H1 (cell line): ENCODE results near the gene NCCRP1. TPM values are rescaled to one million over a fixed set of nuclear protein-coding genes. Genes with fewer than 3 reads are reported as not detected.

Experiments used
- CTCF ChIA-PET: fragments of 300-600 bp; sonication (Branson Sonifier 250); formaldehyde crosslinking; loops from one replicate; lab custom pipeline; 2021; ENCODE audit not compliant: partially characterized antibody; lab: Charles Lee
- POLR2A ChIA-PET: fragments of 300-600 bp; sonication (Branson Sonifier 250); formaldehyde crosslinking; loops from one replicate; lab custom pipeline; 2021; ENCODE audit warnings: inconsistent platforms; ENCODE audit not compliant: partially characterized antibody; lab: Charles Lee
- DNase-seq, 2 experiments: peaks; one replicate each; pipeline versions ENCODE4 v3.0.0 to v3.0.0-alpha.2; 2010 to 2022; ENCODE audit warnings: low spot score in 2 of 2, low read depth in 1 of 2, mixed read lengths in 1 of 2
- FAIRE-seq: peaks from 2 replicates; lab custom pipeline; 2011; peaks lifted over from hg19 to GRCh38; lab: Jason Lieb, UNC
- H2AFZ ChIP-seq: 2 replicates; pipeline ENCODE4 v1.8.1; 2012; ENCODE audit warnings: low read length, inconsistent platforms
- H2AK5ac ChIP-seq: 2 replicates; pipeline ENCODE4 v1.6.1; 2013; ENCODE audit warnings: low read depth, low read length
- H2BK120ac ChIP-seq: replicated peaks from 2 replicates; pipeline ENCODE3; 2013; ENCODE audit warnings: low read depth, low read length, inconsistent platforms
- H2BK12ac ChIP-seq: 2 replicates; pipeline ENCODE4 v1.6.1; 2013; ENCODE audit warnings: low read depth, low read length
- H2BK15ac ChIP-seq: 2 replicates; pipeline ENCODE4 v1.6.1; 2013; ENCODE audit warnings: low read length
- H2BK20ac ChIP-seq: 2 replicates; pipeline ENCODE4 v1.6.1; 2013; ENCODE audit warnings: low read length
- H2BK5ac ChIP-seq: 2 replicates; pipeline ENCODE4 v1.6.1; 2013; ENCODE audit warnings: low read depth, low read length
- H3K14ac ChIP-seq: 2 replicates; pipeline ENCODE4 v1.6.1; 2013; ENCODE audit warnings: inconsistent platforms; ENCODE audit not compliant: insufficient read length
- H3K18ac ChIP-seq: 2 replicates; pipeline ENCODE4 v1.6.1; 2013; ENCODE audit warnings: low read length; ENCODE audit errors: extremely low read depth
- H3K23ac ChIP-seq: 2 replicates; pipeline ENCODE4 v1.6.1; 2013; ENCODE audit warnings: inconsistent platforms; ENCODE audit not compliant: insufficient read length
- H3K23me2 ChIP-seq: 2 replicates; pipeline ENCODE4 v1.6.1; 2013; ENCODE audit warnings: low read depth, low read length
- H3K27ac ChIP-seq: 2 replicates; pipeline ENCODE4 v1.6.1; 2011; ENCODE audit warnings: low read depth, low read length, inconsistent platforms
- H3K27me3 ChIP-seq, 4 experiments: replicated peaks in 1 of 4; 1 replicate in 1 of 4; 2 replicates in 3 of 4; pipeline versions ENCODE4 v1.6.1 to v1.8.1; 2011 to 2013; ENCODE audit warnings: low read length in 3 of 4, mild to moderate bottlenecking in 3 of 4, inconsistent platforms in 2 of 4, mixed read lengths in 2 of 4, moderate library complexity in 1 of 4; ENCODE audit not compliant: control insufficient read depth in 3 of 4, insufficient read depth in 3 of 4; ENCODE audit errors: extremely low read depth in 1 of 4
- H3K36me3 ChIP-seq, 4 experiments: 2 replicates each; pipeline versions ENCODE4 v1.6.1 to v1.8.1; 2011 to 2013; ENCODE audit warnings: mild to moderate bottlenecking in 4 of 4, low read length in 3 of 4, moderate library complexity in 2 of 4, control low read depth in 1 of 4, inconsistent platforms in 1 of 4; ENCODE audit not compliant: insufficient read depth in 4 of 4, control insufficient read depth in 2 of 4
- H3K4ac ChIP-seq: replicated peaks from 2 replicates; pipeline ENCODE3; 2013; ENCODE audit warnings: low read length, low read depth, mixed read lengths, inconsistent platforms; ENCODE audit not compliant: insufficient read length
- H3K4me1 ChIP-seq, 4 experiments: replicated peaks in 1 of 4; 1 replicate in 1 of 4; 2 replicates in 3 of 4; pipeline versions ENCODE4 v1.6.1 to v1.8.1; 2011 to 2013; ENCODE audit warnings: low read length in 3 of 4, inconsistent platforms in 2 of 4, mixed read lengths in 1 of 4; ENCODE audit not compliant: insufficient read depth in 4 of 4, control insufficient read depth in 3 of 4
- H3K4me2 ChIP-seq, 2 experiments: 2 replicates each; pipeline versions ENCODE4 v1.6.1 to v1.8.1; 2011 to 2013; ENCODE audit warnings: low read depth in 2 of 2, low read length in 2 of 2, control low read depth in 1 of 2, inconsistent platforms in 1 of 2, mild to moderate bottlenecking in 1 of 2; ENCODE audit not compliant: insufficient read depth in 1 of 2
- H3K4me3 ChIP-seq, 4 experiments: fragments of 200-600, 300-600 bp in 1 of 4; sonication (generic), shearing (Covaris generic), sonication (Bioruptor Twin) in 1 of 4; 2 replicates each; pipeline versions ENCODE4 v1.5.1 to v1.8.1; 2011 to 2016; ENCODE audit warnings: low read length in 4 of 4, low read depth in 3 of 4, control low read depth in 2 of 4, inconsistent platforms in 2 of 4, mild to moderate bottlenecking in 2 of 4, mixed read lengths in 1 of 4, moderate library complexity in 1 of 4; ENCODE audit not compliant: insufficient read depth in 2 of 4; ENCODE audit errors: extremely low read depth in 1 of 4
- H3K56ac ChIP-seq: replicated peaks from 2 replicates; pipeline ENCODE3; 2013; ENCODE audit warnings: low read depth, mild to moderate bottlenecking, mixed read lengths, low read length, inconsistent platforms; ENCODE audit not compliant: insufficient read length
- H3K79me1 ChIP-seq: 2 replicates; pipeline ENCODE4 v1.6.1; 2013; ENCODE audit warnings: low read depth, low read length, control low read depth
- H3K79me2 ChIP-seq, 2 experiments: 2 replicates each; pipeline versions ENCODE4 v1.6.1 to v1.8.1; 2012 to 2013; ENCODE audit warnings: low read length in 2 of 2, mild to moderate bottlenecking in 2 of 2, inconsistent platforms in 1 of 2; ENCODE audit not compliant: insufficient read depth in 2 of 2, control insufficient read depth in 1 of 2
- H3K9ac ChIP-seq, 4 experiments: replicated peaks in 1 of 4; 1 replicate in 1 of 4; 2 replicates in 3 of 4; pipeline versions ENCODE4 v1.6.1 to v1.8.1; 2011 to 2013; ENCODE audit warnings: low read depth in 3 of 4, low read length in 3 of 4, control low read depth in 2 of 4, mild to moderate bottlenecking in 2 of 4, moderate library complexity in 2 of 4, inconsistent platforms in 1 of 4; ENCODE audit errors: extremely low read depth in 1 of 4
- H3K9me3 ChIP-seq, 2 experiments: 2 replicates each; pipeline versions ENCODE4 v1.6.1 to v1.8.1; 2012 to 2013; ENCODE audit warnings: mild to moderate bottlenecking in 2 of 2, moderate library complexity in 2 of 2, control low read depth in 1 of 2, inconsistent platforms in 1 of 2, low read depth in 1 of 2, low read length in 1 of 2, mixed read lengths in 1 of 2; ENCODE audit not compliant: insufficient read depth in 2 of 2
- H4K20me1 ChIP-seq, 2 experiments: replicated peaks in 1 of 2; 2 replicates each; pipeline versions ENCODE3 to v1.8.1; 2011 to 2013; ENCODE audit warnings: inconsistent platforms in 2 of 2, low read length in 2 of 2, mild to moderate bottlenecking in 1 of 2; ENCODE audit not compliant: insufficient read depth in 2 of 2, control insufficient read depth in 1 of 2
- H4K5ac ChIP-seq: 2 replicates; pipeline ENCODE4 v1.6.1; 2013; ENCODE audit warnings: low read length, low read depth, mixed read lengths, inconsistent platforms; ENCODE audit not compliant: insufficient read length
- H4K8ac ChIP-seq: 2 replicates; pipeline ENCODE4 v1.8.0; 2013; ENCODE audit warnings: mild to moderate bottlenecking, moderate library complexity, low read length, inconsistent platforms; ENCODE audit not compliant: insufficient read depth; ENCODE audit errors: extremely low read depth
- H4K91ac ChIP-seq: replicated peaks from 2 replicates; pipeline ENCODE3; 2013; ENCODE audit warnings: low read length, mixed read lengths, inconsistent platforms; ENCODE audit not compliant: insufficient read length
- ASH2L ChIP-seq: fragments of 200-600, 300-600 bp; sonication (generic); IDR thresholded peaks from one replicate; pipeline ENCODE4 v1.7.1; 2017; ENCODE audit warnings: low read length
- BRCA1 ChIP-seq: IDR thresholded peaks from 2 replicates; pipeline ENCODE4 v1.6.1; 2012; ENCODE audit warnings: low read depth, low read length, improper control_type of control experiment
- CHD1 ChIP-seq: IDR thresholded peaks from 2 replicates; pipeline ENCODE4 v1.6.1; 2012; ENCODE audit warnings: low read depth, low read length, improper control_type of control experiment
- CREB1 ChIP-seq: IDR thresholded peaks from 2 replicates; pipeline ENCODE4 v1.6.1; 2012; ENCODE audit warnings: inconsistent platforms
- EZH2 ChIP-seq: fragments of 200-600 bp; sonication (generic); IDR thresholded peaks from 2 replicates; pipeline ENCODE4 v1.7.1; 2012; ENCODE audit warnings: low read depth, mild to moderate bottlenecking, moderate library complexity, low read length, inconsistent platforms; ENCODE audit not compliant: severe bottlenecking
- GTF2F1 ChIP-seq: IDR thresholded peaks from 2 replicates; pipeline ENCODE4 v1.6.1; 2012; ENCODE audit warnings: low read depth, low read length, improper control_type of control experiment, borderline replicate concordance
- JUN ChIP-seq: IDR thresholded peaks from 2 replicates; pipeline ENCODE4 v1.6.1; 2011; ENCODE audit warnings: low read depth, mild to moderate bottlenecking, improper control_type of control experiment, low read length
- KDM4A ChIP-seq: IDR thresholded peaks from one replicate; pipeline ENCODE4 v1.7.1; 2012; ENCODE audit warnings: low read depth, mild to moderate bottlenecking, moderate library complexity, low read length, inconsistent platforms; ENCODE audit not compliant: severe bottlenecking
- RBBP5 ChIP-seq: IDR thresholded peaks from 2 replicates; pipeline ENCODE4 v1.7.1; 2012; ENCODE audit warnings: low read depth, mild to moderate bottlenecking, inconsistent platforms, low read length, moderate library complexity, borderline replicate concordance
- SAP30 ChIP-seq: fragments of 300-600 bp; sonication (generic); IDR thresholded peaks from 2 replicates; pipeline ENCODE4 v1.7.1; 2012; ENCODE audit warnings: low read length, moderate library complexity, mild to moderate bottlenecking, inconsistent platforms; ENCODE audit not compliant: insufficient read depth, insufficient replicate concordance
- SIN3A ChIP-seq, 2 experiments: IDR thresholded peaks in 1 of 2; conservative IDR thresholded peaks in 1 of 2; 2 replicates each; pipeline ENCODE4 v1.6.1; 2011 to 2012; ENCODE audit warnings: low read length in 2 of 2, improper control_type of control experiment in 1 of 2, low read depth in 1 of 2, mild to moderate bottlenecking in 1 of 2
- TAF1 ChIP-seq: IDR thresholded peaks from 2 replicates; pipeline ENCODE4 v1.6.1; 2011; ENCODE audit warnings: mild to moderate bottlenecking, low read depth, low read length
- WGBS, 2 experiments: shearing (Covaris generic) in 1 of 2; methylation state at CpG; one replicate each; pipeline versions ENCODE4 v1.1.6 to v1.1.7; 2013 to 2015; ENCODE audit warnings: low lambda C conversion rate in 2 of 2, mixed read lengths in 2 of 2, inconsistent platforms in 1 of 2, low coverage in 1 of 2, missing lambda C conversion rate in 1 of 2; ENCODE audit not compliant: insufficient replicate concordance in 2 of 2, insufficient coverage in 1 of 2, insufficient read length in 1 of 2; ENCODE audit errors: extremely low coverage in 1 of 2, missing lambda C conversion rate in 1 of 2; 5-methylcytosine and 5-hydroxymethylcytosine counted together
- polyA plus RNA-seq, 7 experiments: library from polyadenylated mRNA; depleted of rRNA in 3 of 7; stranded (reverse) in 5 of 7; unstranded in 2 of 7; fragments of >200 nt in 5 of 7; fragments of 200-250 nt in 2 of 7; gene quantifications; 1 replicate in 5 of 7; 2 replicates in 1 of 7; 4 replicates in 1 of 7; pipeline versions ENCODE4 v1.2.1 to v1.2.3, GENCODE V29; 2011 to 2013; ENCODE audit warnings: missing spikeins in 2 of 7, mixed read lengths in 2 of 7
- total RNA-seq: library from RNA; stranded (reverse); fragmentation: NEBNext Ultra II Directional; extraction: Animal tissue kit (Norgen Biotek cat#: 25700); gene quantifications from 2 replicates; pipeline ENCODE4 v1.2.1, GENCODE V29; 2021
- TF ChIP-seq, protein P1 (sequence below): IDR thresholded peaks from 2 replicates; pipeline ENCODE4 v1.6.1; 2011; ENCODE audit warnings: low read depth, mild to moderate bottlenecking, low read length; ENCODE audit not compliant: insufficient read depth

Gene NCCRP1
- total and polyA plus RNA-seq, 2 of the 8 experiments (the other 6 are each of a cell fraction or from before 2014, with no cell fraction given): 2.8 to 7.9 TPM

DNA sequence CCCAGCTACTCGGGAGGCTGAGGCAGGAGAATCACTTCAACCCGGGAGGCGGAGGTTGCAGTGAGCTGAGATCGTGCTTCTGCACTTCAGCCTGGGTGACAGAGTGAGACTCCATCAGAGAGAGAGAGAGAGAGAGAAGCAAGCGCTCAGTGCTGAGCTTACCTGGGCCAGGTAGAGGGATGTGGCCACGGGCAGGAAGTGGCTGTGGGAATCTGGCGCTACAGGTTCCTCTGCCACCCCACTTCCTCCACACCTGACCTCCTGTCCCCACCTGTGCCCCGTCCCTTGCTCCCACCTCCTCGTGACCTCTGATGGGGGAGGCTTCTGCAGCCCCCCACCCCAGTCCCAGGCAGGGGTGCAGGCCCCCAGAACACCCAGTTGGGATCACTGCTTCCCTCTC is 1.0 kb upstream of the NCCRP1 start:
- Histone ChIP-seq H2BK20ac (no peak overlapping the region), H3K79me1 (no peaks in the 10 kb centered on the region), H2BK12ac (no peak overlapping the region; the same call in 1 of the 2 replicates), H3K9me3 (no peaks in the 10 kb centered on the region), H3K4me3 (no peak overlapping the region), H3K9ac (no peak overlapping the region), H3K18ac (no peak overlapping the region; the same call in 1 of the 2 replicates), H3K4ac (no peak overlapping the region), H2BK120ac (no peak overlapping the region), H2BK15ac (peak overlapping the region; percentile 81; the same call in 1 of the 2 replicates), H3K23me2 (peaks cover 8% of the 10 kb centered on the region; the same call in 1 of the 2 replicates), H2BK5ac (no peak overlapping the region), H2AK5ac (no peak overlapping the region), H3K36me3 (no peaks in the 10 kb centered on the region), H4K8ac (no peak overlapping the region), H2AFZ (no peak overlapping the region), H3K14ac (no peak overlapping the region), H4K91ac (no peak overlapping the region), H3K27me3 (peaks cover 11 to 28% (median 21%) of the 10 kb centered on the region in 4 experiments), H3K23ac (no peak overlapping the region), H3K79me2 (no peaks in the 10 kb centered on the region), H3K27ac (no peak overlapping the region), H4K20me1 (peaks cover 0 to 2% of the 10 kb centered on the region in 2 experiments), H3K4me1 (peaks cover 0 to 9% (median 8%) of the 10 kb centered on the region in 4 experiments; a peak in 6 of 7 replicates), H3K56ac (no peak overlapping the region), H4K5ac (no peak overlapping the region), H3K4me2 (0 out of 4 replicates have a peak overlapping the region, but pooled peaks of 1 of the 2 experiments have one; percentile 43)
- no peak for FAIRE-seq
- no peak for DNase-seq
- ChIA-PET POLR2A (interaction anchor here (1.0 to 1.7 kb wide), 5 partner anchors 8 to 76 kb away, joined by 3 to 6 read pairs (median 4); no protein-coding TSS in a partner anchor), CTCF (interaction anchor here (0.5 to 7.1 kb wide), 9 partner anchors 8 to 135 kb away, joined by 3 to 53 read pairs (median 5); partner anchors contain the start of gene SYCN)
- WGBS, 2 experiments: 62% methylated on average over 9 of the region's 9 CpGs; no CpG with 5 or more reads in 1 of the 2 experiments
- TF ChIP-seq CREB1: no peak
- TF ChIP-seq TAF1: no peak
- no peak for TF ChIP-seq JUN
- TF ChIP-seq SIN3A (conservative IDR thresholded peaks at IDR 0.05 in 1 of 2, IDR thresholded peaks at IDR 0.05 in 1 of 2; ENCODE audit: low read depth in 1 of 2, low read length in 2 of 2): no peak
- TF ChIP-seq RBBP5: no peak
- TF ChIP-seq GTF2F1: no peak
- no peak for TF ChIP-seq ASH2L
- no peak for TF ChIP-seq EZH2
- no peak for TF ChIP-seq CHD1
- TF ChIP-seq BRCA1: no peak
- TF ChIP-seq SAP30: no peak
- no peak for TF ChIP-seq KDM4A
- TF ChIP-seq, protein P1, sequence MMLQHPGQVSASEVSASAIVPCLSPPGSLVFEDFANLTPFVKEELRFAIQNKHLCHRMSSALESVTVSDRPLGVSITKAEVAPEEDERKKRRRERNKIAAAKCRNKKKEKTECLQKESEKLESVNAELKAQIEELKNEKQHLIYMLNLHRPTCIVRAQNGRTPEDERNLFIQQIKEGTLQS: no peak
